ENCODE data around the gene DPRX. TPM values are rescaled to one million over a fixed set of nuclear protein-coding genes. Genes with fewer than 3 reads are reported as not detected.

DPRX gene
- total and polyA plus RNA-seq, 2 of the 13 experiments (the other 11 are each of a cell fraction or from before 2014, with no cell fraction given): not detected

DNA sequence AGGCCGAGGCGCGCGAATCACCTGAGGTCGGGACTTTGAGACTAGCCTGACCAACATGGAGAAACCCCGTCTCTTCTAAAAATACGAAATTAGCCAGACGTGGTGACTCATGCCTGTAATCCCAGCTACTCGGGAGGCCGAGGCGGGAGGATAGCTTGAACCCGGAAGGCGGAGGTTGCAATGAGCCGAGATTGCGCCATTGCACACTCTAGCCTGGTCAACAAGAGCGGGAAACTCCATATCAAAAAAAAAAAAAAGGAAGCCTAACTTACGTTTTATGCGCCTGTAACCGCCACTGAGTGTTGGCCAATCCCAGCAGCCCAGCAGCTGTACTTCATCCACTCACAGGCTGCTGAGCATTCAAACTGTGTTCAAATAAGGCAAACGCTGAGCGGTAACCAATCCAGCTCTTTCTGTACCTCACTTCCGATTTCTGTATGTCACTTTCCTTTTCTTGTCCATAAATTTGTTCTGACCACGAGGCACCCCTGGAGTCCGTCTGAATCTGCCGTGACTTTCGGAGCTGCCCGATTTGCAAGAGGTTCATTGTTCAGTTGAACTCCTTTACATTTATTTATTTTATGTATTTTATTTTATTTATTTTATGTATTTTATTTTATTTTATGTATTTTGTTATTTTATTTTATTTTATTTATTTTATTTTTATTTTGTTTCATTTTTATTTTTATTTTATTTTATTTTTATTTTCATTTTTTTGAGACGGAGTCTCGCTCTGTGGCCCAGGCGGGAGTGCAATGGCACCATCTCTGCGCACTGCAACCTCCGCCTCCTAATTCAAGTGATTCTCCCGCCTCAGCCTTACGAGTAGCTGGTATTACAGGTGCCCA, 18.2 kb downstream of the DPRX start (continued):
- TF ChIP-seq ZNF33B (CRISPR knock-in tag; IDR thresholded peaks at IDR 0.05): no peak
- no peak for TF ChIP-seq TP53 (CRISPR knock-in tag; conservative IDR thresholded peaks at IDR 0.05)
- no peak for TF ChIP-seq LCORL (IDR thresholded peaks at IDR 0.05)
- no peak for TF ChIP-seq LCORL (CRISPR knock-in tag; IDR thresholded peaks at IDR 0.05)
- TF ChIP-seq TOPORS (CRISPR knock-in tag; IDR thresholded peaks at IDR 0.05): no peak
- TF ChIP-seq PRPF4 (IDR thresholded peaks at IDR 0.05; ENCODE audit: low read depth, low read length, poor library complexity, severe bottlenecking): no peak
- no peak for TF ChIP-seq PRMT3 (CRISPR knock-in tag; IDR thresholded peaks at IDR 0.05; ENCODE audit: borderline replicate concordance, low read depth)
- TF ChIP-seq, protein P1, sequence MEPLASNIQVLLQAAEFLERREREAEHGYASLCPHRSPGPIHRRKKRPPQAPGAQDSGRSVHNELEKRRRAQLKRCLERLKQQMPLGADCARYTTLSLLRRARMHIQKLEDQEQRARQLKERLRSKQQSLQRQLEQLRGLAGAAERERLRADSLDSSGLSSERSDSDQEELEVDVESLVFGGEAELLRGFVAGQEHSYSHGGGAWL (CRISPR knock-in tag; IDR thresholded peaks at IDR 0.05): no peak
- TF ChIP-seq, protein P2, sequence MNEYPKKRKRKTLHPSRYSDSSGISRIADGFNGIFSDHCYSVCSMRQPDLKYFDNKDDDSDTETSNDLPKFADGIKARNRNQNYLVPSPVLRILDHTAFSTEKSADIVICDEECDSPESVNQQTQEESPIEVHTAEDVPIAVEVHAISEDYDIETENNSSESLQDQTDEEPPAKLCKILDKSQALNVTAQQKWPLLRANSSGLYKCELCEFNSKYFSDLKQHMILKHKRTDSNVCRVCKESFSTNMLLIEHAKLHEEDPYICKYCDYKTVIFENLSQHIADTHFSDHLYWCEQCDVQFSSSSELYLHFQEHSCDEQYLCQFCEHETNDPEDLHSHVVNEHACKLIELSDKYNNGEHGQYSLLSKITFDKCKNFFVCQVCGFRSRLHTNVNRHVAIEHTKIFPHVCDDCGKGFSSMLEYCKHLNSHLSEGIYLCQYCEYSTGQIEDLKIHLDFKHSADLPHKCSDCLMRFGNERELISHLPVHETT (CRISPR knock-in tag; conservative IDR thresholded peaks at IDR 0.05): no peak

DNA sequence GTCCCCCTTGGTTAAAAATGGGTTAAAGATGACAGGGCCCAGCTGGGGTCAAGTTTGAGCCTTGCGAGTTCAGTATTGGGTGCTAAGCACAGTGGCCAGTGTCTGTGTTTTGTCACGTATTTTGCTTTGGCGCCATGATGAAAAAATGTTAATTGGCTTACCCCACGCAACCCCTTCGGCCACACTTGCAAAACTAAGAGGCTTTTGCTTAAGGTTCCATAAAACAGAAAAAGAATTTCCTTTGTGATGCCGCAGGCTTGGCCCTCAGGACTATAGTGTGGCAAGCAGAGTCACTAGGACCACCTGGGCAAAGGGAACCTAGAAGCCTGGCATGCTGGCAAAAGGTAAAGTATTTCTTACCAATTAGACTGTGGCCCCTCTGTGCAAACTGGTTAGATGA, 20.7 kb downstream of the DPRX start:
- intact Hi-C loops (cut with micrococcal nuclease; ENCODE audit: unreplicated experiment): loop anchor here (10.0 kb wide), 1 partner anchor 58 kb away; no protein-coding TSS in a partner anchor
- Histone ChIP-seq H3K4me1 (ENCODE audit: insufficient read depth, low read length) (peaks cover 20% of the 10 kb centered on the region), H4K20me1 (ENCODE audit: insufficient read depth, low read length) (no peaks in the 10 kb centered on the region), H3K9ac (ENCODE audit: insufficient read depth, low read depth, low read length) (no peak overlapping the region), H3K36me3 (replicated peaks in 1 of 2; ENCODE audit: control insufficient read depth in 1 of 2, insufficient read depth in 2 of 2, low read length in 2 of 2) (no peaks in the 10 kb centered on the region), H3K79me2 (ENCODE audit: insufficient read depth, low read length) (no peaks in the 10 kb centered on the region), H3K27ac (ENCODE audit: extremely low read length, insufficient read depth, low read length) (no peak overlapping the region), H2AFZ (ENCODE audit: low read length) (no peak overlapping the region), H3K27me3 (ENCODE audit: control insufficient read depth in 1 of 2, insufficient read depth in 2 of 2, low read length in 2 of 2) (no peaks in the 10 kb centered on the region), H3K4me3 (replicated peaks in 1 of 3; ENCODE audit: insufficient read depth in 1 of 3, low read depth in 2 of 3, low read length in 3 of 3) (no peak overlapping the region), H3K4me2 (ENCODE audit: low read depth, low read length) (no peak overlapping the region), H3K9me3 (ENCODE audit: low read length) (peaks cover 36% of the 10 kb centered on the region)
- ChIA-PET POLR2A (no interaction called here), CTCF (ENCODE audit: low intra/inter-chr PET ratio, low total read pairs) (no interaction called here)
- no peak for FAIRE-seq
- no peak for ATAC-seq
- BruUV-seq (replicated peaks): no TSS peak
- in situ Hi-C loops (cut with HindIII; ENCODE audit: extremely low pct_ligation_motif_present, low pct_unique_long_range_greater_than_20kb): loop anchor here (10.0 kb wide), 1 partner anchor 58 kb away; no protein-coding TSS in a partner anchor
- WGBS (ENCODE audit: low lambda C conversion rate): 86% methylated on average over 6 of the region's 6 CpGs
- DNase-seq (ENCODE audit: low spot score): no peak
- TF ChIP-seq, protein P3, sequence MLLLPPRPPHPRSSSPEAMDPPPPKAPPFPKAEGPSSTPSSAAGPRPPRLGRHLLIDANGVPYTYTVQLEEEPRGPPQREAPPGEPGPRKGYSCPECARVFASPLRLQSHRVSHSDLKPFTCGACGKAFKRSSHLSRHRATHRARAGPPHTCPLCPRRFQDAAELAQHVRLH (CRISPR knock-in tag; IDR thresholded peaks at IDR 0.05; ENCODE audit: borderline replicate concordance, low read depth): no peak
- TF ChIP-seq MAF1 (CRISPR knock-in tag; IDR thresholded peaks at IDR 0.05; ENCODE audit: borderline replicate concordance) (no peak), NR2F2 (IDR thresholded peaks at IDR 0.05; ENCODE audit: borderline replicate concordance, low read depth) (no peak), ATF7-NPFF (CRISPR knock-in tag; IDR thresholded peaks at IDR 0.05; ENCODE audit: low read depth) (no peak), RBM22 (optimal IDR thresholded peaks at IDR 0.05; ENCODE audit: low read length) (no peak), ZNF10 (CRISPR knock-in tag; IDR thresholded peaks at IDR 0.05; ENCODE audit: borderline replicate concordance, low read depth) (no peak), NPAS2 (CRISPR knock-in tag; IDR thresholded peaks at IDR 0.05; ENCODE audit: borderline replicate concordance) (no peak), FOXP1 (IDR thresholded peaks at IDR 0.05) (no peak), FOXP1 (CRISPR knock-in tag; IDR thresholded peaks at IDR 0.05) (no peak), ZNF782 (CRISPR knock-in tag; IDR thresholded peaks at IDR 0.05; ENCODE audit: borderline replicate concordance) (no peak), AGO1 (IDR thresholded peaks at IDR 0.05; ENCODE audit: low read depth, low read length, poor library complexity, severe bottlenecking) (no peak), DMAP1 (CRISPR knock-in tag; IDR thresholded peaks at IDR 0.05) (no peak), ZNF790 (CRISPR knock-in tag; IDR thresholded peaks at IDR 0.05; ENCODE audit: borderline replicate concordance) (no peak)
